ENCODE data around the gene CALU.

The CALU gene

GRCh38 chr7:128705891-128706333 is 33.2 kb upstream of the CALU start:
- no peak for TF ChIP-seq CTCF (IDR thresholded peaks at IDR 0.05; ENCODE audit: unreplicated experiment in 3 of 3)
- Mint-ChIP-seq H3K4me1 (no peaks in the 10 kb centered on the region), H3K9me3 (no peaks in the 10 kb centered on the region), H3K36me3 (ENCODE audit: low read depth) (no peaks in the 10 kb centered on the region), H3K27me3 (ENCODE audit: low read depth) (peaks cover 22% of the 10 kb centered on the region), H3K4me3 (no peak overlapping the region), H3K27ac (no peak overlapping the region)

- Mint-ChIP-seq H3K36me3 (ENCODE audit: low read depth) (no peaks in the 10 kb centered on the region), H3K4me1 (no peaks in the 10 kb centered on the region), H3K9me3 (no peaks in the 10 kb centered on the region), H3K4me3 (no peak overlapping the region), H3K27ac (no peak overlapping the region), H3K27me3 (ENCODE audit: low read depth) (peaks cover 15% of the 10 kb centered on the region)
- no peak for TF ChIP-seq CTCF (IDR thresholded peaks at IDR 0.05; ENCODE audit: unreplicated experiment in 3 of 3)
These were observed 31.4 kb upstream of the CALU start for GRCh38 chr7:128707752-128708151.

- H3K9me3 Mint-ChIP-seq = no peaks in the 10 kb centered on the region
- H3K27ac Mint-ChIP-seq = no peak overlapping the region
- H3K4me3 Mint-ChIP-seq = no peak overlapping the region
- TF ChIP-seq CTCF (IDR thresholded peaks at IDR 0.05; ENCODE audit: unreplicated experiment in 3 of 3) = no peak
- H3K36me3 Mint-ChIP-seq (ENCODE audit: low read depth) = no peaks in the 10 kb centered on the region
- H3K27me3 Mint-ChIP-seq (ENCODE audit: low read depth) = peaks cover 14% of the 10 kb centered on the region
- H3K4me1 Mint-ChIP-seq = no peaks in the 10 kb centered on the region
These were observed 30.9 kb upstream of the CALU start for GRCh38 chr7:128708235-128708634.

GRCh38 chr7:128708824-128709223 is 30.3 kb upstream of the CALU start:
- no peaks in the 10 kb centered on the region for H3K36me3 Mint-ChIP-seq (ENCODE audit: low read depth)
- TF ChIP-seq CTCF (IDR thresholded peaks at IDR 0.05; ENCODE audit: unreplicated experiment in 3 of 3) = no peak
- H3K9me3 Mint-ChIP-seq = no peaks in the 10 kb centered on the region
- no peak overlapping the region for H3K27ac Mint-ChIP-seq
- peaks cover 8% of the 10 kb centered on the region for H3K27me3 Mint-ChIP-seq (ENCODE audit: low read depth)
- H3K4me3 Mint-ChIP-seq = no peak overlapping the region
- no peaks in the 10 kb centered on the region for H3K4me1 Mint-ChIP-seq

GRCh38 chr7:128710481-128710880 is 28.7 kb upstream of the CALU start:
- no peak for TF ChIP-seq CTCF (IDR thresholded peaks at IDR 0.05; ENCODE audit: unreplicated experiment in 3 of 3)
- H3K27me3 Mint-ChIP-seq (ENCODE audit: low read depth) = peaks cover 2% of the 10 kb centered on the region

GRCh38 chr7:128713794-128714193 is 25.4 kb upstream of the CALU start:
- Mint-ChIP-seq H3K4me3 (no peak overlapping the region), H3K36me3 (ENCODE audit: low read depth) (no peaks in the 10 kb centered on the region), H3K27me3 (ENCODE audit: low read depth) (peaks cover 9% of the 10 kb centered on the region), H3K4me1 (no peaks in the 10 kb centered on the region), H3K9me3 (no peaks in the 10 kb centered on the region), H3K27ac (no peak overlapping the region)
- no peak for TF ChIP-seq CTCF (IDR thresholded peaks at IDR 0.05; ENCODE audit: unreplicated experiment in 3 of 3)

More at GRCh38 chr7:128710481-128710880, 28.7 kb upstream of the CALU start:
- Mint-ChIP-seq H3K9me3 (no peaks in the 10 kb centered on the region), H3K4me3 (no peak overlapping the region), H3K4me1 (no peaks in the 10 kb centered on the region), H3K36me3 (ENCODE audit: low read depth) (no peaks in the 10 kb centered on the region), H3K27ac (no peak overlapping the region)

Data from nephron (organoid).